ENCODE results near the gene RBM47.
"Not testable (repeated sequence)": the region's sequence is repeated elsewhere in the genome, so short reads cannot be mapped to it uniquely, and the experiment has no call there.

Gene RBM47

DNA sequence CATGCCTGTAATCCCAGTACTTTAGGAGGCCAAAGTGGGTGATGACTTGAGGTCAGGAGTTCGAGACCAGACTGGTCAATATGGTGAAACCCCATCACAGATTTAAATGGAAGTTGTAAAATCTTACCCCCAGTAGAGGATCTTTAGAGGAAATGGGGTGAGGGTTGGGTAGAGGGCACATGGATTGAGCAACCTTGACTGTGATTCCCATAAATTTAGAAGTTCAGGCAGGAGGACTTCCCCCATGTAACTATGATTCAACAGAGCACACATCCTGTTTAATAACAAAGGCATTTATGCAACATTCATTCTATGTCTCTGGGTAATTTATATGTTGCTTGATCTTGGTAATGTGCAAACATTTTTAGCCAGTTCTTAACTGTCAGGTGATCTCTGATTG is 143.1 kb downstream of the RBM47 start:
- DNase-seq (ENCODE audit: low read depth), result no peak

DNA sequence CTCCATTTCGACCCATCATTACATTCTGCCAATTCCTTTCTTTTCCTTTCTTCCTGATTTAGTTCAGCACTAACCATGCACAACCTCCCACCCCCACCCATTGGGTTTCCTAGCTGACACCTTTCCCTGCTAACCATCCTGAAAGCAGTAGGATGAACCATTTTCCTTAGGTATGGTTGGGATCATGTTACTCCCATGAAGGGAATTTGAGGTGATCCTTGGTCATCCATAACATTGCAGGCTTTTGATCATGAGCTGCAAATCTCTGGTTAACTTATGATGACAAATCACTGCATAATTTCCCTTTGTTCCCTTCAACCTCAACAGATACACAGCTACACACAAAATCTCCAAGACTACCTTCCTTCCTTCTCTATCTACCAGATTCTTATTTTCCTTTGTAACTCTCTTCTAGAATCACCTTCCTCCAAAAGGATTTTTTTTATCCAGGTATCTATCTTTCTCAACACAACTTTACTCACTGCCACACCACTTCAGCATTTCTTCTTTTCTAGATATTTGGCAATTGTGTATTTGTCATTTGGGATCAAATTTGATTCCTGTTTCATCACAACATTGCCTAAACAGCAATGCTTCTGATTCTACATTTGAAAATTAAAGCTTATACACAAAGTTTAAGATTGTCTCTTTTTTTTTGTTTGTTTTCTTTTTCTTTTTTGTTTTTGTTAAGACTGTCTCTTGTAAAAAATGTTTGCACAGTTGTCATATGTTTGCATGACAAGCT is 145.1 kb downstream of the RBM47 start:
- no peak for DNase-seq (ENCODE audit: low read depth)

DNA sequence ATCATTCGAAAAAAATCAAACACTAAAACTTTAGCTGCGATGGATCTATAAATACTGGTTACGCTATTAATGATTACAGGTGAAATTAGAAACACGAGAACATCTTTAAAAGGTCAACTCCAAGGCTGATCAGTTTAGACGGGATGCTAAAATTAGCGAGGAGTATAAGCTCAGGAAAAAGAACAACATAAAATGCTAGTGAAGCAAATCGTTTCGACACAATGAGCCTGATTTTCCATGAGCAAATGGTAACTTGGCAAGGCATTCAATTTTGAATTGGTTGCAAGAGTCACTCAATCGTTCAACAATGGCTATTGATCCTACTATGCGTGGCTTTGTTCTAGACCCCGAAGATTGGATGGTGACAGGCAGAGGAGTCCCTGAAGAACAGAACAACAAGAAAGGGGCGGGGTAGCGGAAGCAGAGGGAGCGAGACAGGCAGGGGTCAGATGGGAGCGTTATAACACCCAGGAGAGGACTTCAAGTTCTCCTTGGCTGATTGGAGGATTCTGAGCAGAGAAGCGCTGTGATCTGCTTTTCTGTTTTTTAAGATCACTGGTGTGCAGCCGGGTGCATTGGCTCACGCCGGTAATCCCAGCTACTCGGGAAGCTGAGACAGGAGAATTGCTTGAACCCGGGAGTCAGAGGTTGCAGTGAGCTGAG is 146.5 kb downstream of the RBM47 start:
- DNase-seq (ENCODE audit: low read depth), result no peak

DNA sequence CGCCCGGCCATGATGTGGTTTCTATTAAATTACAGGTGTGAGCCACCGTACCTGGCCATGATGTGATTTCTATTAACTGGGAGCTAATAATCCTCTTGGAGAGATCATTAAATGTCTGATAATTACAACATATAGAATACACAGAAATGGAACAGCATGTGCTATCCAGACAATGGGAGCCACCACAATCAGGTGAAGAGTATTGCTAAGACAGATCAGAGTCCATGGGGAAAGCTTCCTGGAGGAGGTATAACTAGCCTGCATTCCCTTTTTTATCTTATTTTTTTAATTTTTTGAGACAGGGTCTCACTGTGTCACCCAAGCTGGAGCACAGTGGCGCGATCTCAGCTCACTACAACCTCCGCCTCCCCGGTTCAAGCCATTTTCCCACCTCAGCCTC is 147.7 kb downstream of the RBM47 start:
- DNase-seq (ENCODE audit: low read depth), result no peak

DNA sequence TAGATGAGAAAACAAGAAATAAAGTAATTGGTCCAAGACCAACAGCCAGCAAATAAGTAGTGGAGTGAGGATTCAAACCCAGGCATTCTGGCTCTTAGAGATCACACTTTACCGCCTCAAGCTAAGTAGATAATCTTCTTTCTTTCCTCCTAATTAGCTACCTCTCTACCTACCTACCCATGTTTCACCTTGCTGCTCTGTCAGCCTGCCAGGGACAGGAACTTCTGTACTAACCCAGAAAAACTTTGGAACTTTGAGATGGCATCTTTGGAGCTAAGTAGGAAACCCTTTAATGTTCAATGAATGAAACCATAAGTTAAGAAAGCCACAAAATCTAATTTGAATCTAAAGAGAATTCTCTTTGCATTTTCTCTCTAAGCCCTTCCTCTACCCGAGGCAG is 149.4 kb downstream of the RBM47 start:
- no peak for DNase-seq (ENCODE audit: low read depth)

- no peak for DNase-seq (ENCODE audit: low read depth)
Measured at GRCh38 chr4:40479378-40479777, 150.3 kb downstream of the RBM47 start.

GRCh38 chr4:40475609-40476008 is 154.1 kb downstream of the RBM47 start:
- DNase-seq (ENCODE audit: low read depth), result no peak

DNA sequence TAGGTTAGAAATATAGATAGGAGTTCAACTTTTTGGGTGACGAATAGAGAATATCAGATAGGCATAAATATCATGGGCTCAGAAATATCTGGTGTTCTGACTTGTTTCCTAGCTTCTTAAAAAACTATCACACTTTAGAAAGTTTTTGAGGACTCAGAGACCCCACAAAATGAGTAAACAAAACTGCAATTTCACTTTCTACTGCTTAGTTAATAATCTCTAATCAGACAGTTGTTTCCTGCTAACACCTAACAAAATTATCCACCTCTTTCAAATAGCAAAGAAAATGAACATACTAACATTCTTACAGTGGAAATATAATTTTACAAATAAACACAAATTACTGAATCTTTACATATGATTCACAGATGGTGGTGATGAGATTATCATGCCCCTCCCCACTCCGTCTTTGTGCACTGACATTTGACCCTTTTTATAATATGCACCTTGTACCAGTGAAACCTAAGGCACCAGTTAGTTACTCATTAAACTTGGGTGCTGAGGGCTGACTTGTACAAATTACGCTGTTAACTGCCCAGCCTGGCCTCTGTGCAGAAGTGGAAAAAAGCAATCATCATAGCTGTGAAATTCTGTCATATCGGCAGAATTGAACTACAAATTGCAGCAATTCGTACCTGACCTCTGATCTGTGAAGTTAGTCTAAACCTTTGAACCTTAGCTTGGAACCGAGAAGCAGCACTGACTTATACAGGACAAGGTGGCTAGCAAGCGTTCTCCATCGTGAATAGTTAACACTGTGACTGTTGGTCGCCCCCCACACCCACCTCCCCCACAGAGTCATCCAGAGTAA is 155.9 kb downstream of the RBM47 start:
- no peak for DNase-seq (ENCODE audit: low read depth)

DNA sequence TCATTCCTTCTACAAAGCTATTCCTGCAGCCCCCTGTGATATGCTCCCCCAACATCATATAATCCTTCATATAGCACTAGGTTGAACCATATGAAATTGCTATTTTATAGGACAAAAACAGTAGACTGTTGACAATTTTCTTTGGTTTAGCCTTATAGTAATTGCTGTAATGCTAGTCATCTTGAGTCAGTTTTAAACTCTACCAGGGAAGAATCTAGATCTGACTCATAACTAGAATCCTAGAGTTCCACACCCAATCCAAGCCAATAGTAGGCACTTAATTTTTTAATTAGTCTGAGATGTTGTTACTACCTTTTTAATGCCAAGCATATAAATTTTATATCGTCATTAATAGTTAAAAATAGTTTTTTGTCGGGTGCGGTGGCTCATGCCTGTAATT is 157.7 kb downstream of the RBM47 start:
- no peak for DNase-seq (ENCODE audit: low read depth)

DNA sequence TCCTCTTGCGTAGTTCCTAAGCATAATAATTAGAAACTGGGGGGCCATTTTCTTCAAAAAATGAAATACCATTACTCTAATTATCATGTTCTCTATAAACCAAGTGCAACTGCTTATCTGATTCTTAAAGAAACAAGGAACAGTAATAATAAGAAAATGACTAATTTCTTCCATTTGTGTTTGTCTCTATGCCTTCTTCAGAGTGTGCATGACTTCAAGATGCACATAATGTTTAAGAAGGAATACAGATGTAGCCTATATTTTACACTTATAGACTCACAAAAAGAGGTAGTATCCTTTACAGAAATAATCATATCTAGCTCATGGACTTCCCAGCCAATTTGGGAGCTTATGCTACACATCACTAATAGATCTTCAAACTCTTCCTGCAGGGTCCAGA is 162.9 kb downstream of the RBM47 start:
- no peak for DNase-seq (ENCODE audit: low read depth)

DNA sequence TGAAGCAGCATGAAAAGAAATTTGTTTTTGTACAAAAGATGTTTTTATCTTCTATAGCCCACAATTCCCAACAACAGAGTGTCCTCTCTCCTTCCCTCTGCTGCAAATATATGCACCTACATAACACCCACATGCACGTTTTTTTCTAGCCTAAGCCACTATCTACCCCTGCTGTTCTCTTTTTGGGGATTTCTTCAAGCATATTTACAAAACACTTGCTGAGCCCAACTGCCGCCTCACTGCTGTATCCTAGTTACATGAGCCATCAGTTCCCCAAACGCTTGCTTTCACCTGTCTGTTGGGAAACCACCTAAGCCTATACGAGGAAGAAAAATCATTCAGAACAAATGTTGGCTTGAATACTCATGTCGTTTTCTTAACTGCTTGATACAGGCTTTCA is 167.3 kb downstream of the RBM47 start:
- DNase-seq (ENCODE audit: low read depth), result no peak

- no peak for DNase-seq (ENCODE audit: low read depth)
Measured at GRCh38 chr4:40461879-40462278, 167.8 kb downstream of the RBM47 start.

DNA sequence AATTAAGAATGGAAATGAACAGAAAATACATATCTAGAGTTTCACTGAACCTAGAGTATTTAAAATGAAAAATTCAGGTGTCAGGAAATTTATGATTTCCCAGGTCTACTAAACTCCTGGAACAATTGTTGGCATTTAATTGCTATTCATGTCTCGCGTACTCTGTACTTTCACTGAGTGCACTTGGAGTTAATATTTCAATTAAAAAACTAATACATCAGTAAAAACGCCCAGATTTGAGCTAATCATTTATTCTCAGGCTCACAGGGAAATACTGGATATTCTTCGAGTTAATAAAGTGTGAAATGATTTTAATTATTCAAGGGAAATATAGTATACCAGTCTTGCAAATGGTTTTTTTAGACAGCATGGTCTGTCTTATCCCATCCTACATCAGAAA is 168.6 kb downstream of the RBM47 start:
- no peak for DNase-seq (ENCODE audit: low read depth)

- no peak for DNase-seq (ENCODE audit: low read depth)
Measured at GRCh38 chr4:40458683-40459082, 171.0 kb downstream of the RBM47 start.

DNA sequence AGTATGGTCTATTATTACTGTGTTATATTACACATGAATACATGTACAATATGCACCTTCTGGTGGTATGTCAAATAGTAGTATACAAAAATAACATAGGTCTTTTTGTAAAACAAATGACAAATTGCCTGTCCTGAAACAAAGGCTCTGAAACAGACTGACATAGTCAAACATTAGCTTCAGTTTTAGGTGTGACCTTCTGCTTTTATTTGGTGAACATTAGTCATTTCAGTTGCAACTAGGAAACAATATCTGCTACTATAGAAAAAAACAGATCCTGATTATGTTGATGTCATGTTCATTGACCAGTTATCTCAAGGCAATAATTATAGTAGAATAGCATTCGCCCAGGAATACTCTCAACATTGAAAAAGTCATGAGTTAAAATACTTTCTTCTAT is 171.6 kb downstream of the RBM47 start:
- no peak for DNase-seq (ENCODE audit: low read depth)

DNA sequence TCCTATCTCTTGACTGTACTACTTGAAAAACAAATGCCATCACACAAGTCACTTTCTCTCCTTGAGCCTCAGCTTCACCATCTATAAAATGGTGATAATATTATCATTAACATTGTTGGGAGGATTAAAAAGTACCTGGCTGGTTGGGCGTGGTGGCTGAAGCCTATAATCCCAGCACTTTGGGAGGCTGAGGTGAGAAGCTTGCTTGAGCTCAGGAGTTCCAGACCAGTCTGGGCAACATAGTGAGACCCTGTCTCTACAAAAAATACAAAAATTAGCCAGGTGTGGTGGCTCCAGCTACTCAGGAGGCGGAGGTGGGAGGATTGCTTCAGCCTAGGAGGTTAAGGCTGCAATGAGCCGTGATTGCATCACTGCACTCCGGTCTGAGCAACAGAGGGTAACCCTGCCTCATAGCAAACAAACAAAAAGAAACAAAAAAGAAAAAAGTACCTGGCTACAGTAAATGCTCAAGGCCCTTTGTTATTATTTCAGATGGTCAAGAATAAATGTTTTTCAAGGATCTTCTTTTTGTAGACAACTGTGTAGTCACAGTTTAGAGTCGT is 174.2 kb downstream of the RBM47 start:
- no peak for DNase-seq (ENCODE audit: low read depth)

GRCh38 chr4:40454816-40455215 is 174.8 kb downstream of the RBM47 start:
- no peak for DNase-seq (ENCODE audit: low read depth)

- DNase-seq (ENCODE audit: low read depth), result no peak
Measured at GRCh38 chr4:40453912-40454311, 175.8 kb downstream of the RBM47 start.

DNA sequence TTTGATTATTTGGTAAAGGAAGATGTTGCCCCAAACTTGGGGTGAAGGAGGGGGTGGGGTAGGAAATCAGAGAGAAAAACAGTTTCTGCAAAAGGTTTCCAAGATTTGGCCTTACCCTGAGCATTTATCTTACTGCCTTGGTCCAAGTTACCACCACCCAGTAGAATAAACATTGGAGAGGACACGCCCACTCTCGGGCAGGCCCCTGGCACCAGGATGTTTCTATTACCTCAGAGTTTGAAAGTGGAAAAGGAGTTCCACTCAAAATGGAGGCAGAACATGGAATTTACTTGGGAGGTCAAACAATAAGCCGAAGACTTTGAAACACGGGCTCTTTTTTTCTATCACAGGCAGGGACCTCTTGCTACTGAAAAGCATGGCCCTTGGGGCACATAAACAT is 180.8 kb downstream of the RBM47 start:
- no peak for DNase-seq (ENCODE audit: low read depth)

- DNase-seq (ENCODE audit: low read depth), result no peak
Measured at GRCh38 chr4:40446839-40447238, 182.8 kb downstream of the RBM47 start.

DNA sequence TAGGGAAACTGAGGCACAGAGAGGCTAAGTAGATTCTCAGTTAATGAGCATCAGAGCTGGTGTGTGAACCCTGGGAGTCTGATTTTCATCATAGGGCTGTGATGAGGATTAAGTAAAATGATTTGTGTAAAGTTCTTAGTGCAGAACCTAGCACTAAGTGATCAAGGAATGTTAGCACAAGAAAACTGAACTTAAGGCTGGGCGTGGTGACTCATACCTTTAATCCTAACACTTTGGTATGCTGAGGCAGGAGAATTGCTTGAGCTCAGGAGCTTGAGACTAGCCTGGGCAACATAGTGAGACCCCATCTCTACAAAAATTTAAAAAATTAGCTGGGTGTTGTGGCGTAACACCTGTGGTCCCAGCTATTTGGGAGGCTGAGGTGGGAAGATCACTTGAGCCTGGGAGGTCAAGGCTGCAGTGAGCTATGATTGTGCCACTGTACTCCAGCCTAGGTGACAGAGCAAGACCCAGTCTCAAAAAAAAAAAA is 183.4 kb downstream of the RBM47 start:
- DNase-seq (ENCODE audit: low read depth), result not testable (repeated sequence)

DNA sequence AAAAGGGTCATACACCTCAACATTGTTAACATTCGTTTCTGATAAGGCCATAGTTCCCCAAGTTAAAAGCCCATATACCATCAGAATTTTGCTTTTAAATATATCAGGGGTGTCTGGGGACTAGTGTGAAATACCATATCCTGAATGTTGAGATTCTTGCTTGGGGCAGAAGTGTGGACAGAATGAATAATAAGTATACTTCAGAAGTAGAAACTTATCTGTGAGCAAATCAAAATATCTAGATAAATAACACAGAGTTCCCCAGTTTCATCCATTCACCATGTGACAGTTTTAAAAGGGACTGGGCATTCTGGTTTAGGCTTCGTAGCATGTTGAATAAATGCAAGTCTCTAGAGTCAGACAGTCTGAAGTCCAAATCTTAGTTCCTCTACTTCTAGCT is 184.0 kb downstream of the RBM47 start:
- DNase-seq (ENCODE audit: low read depth), result no peak

DNA sequence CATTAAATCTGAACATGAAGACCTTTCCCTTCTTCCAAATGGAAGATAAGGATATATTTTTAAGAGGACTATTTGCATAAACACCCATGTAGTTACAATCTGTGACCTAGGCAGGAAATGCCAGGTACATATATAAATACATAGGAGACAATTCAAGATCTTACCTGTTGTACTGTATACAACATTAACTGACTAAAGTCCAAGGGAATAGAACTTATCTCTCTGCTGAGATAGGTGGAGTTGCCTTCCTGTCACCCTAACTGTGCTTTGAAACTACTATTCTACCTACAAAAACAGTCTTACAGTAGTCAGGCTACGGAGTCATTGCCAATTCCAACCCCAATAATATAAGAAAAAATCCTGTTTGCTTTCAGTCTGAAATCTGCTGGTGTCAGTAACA is 188.2 kb downstream of the RBM47 start:
- no peak for DNase-seq (ENCODE audit: low read depth)
